ENCODE data around the gene NLRC3. TPM values are rescaled to one million over a fixed set of nuclear protein-coding genes. Genes with fewer than 3 reads are reported as not detected.
A peak's percentile ranks its signal among the peaks of the same experiment; 100 is the strongest.

The NLRC3 gene, protein sequence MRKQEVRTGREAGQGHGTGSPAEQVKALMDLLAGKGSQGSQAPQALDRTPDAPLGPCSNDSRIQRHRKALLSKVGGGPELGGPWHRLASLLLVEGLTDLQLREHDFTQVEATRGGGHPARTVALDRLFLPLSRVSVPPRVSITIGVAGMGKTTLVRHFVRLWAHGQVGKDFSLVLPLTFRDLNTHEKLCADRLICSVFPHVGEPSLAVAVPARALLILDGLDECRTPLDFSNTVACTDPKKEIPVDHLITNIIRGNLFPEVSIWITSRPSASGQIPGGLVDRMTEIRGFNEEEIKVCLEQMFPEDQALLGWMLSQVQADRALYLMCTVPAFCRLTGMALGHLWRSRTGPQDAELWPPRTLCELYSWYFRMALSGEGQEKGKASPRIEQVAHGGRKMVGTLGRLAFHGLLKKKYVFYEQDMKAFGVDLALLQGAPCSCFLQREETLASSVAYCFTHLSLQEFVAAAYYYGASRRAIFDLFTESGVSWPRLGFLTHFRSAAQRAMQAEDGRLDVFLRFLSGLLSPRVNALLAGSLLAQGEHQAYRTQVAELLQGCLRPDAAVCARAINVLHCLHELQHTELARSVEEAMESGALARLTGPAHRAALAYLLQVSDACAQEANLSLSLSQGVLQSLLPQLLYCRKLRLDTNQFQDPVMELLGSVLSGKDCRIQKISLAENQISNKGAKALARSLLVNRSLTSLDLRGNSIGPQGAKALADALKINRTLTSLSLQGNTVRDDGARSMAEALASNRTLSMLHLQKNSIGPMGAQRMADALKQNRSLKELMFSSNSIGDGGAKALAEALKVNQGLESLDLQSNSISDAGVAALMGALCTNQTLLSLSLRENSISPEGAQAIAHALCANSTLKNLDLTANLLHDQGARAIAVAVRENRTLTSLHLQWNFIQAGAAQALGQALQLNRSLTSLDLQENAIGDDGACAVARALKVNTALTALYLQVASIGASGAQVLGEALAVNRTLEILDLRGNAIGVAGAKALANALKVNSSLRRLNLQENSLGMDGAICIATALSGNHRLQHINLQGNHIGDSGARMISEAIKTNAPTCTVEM
- total RNA-seq, result 10 to 100 TPM; 25.9 to 28.4 TPM

DNA sequence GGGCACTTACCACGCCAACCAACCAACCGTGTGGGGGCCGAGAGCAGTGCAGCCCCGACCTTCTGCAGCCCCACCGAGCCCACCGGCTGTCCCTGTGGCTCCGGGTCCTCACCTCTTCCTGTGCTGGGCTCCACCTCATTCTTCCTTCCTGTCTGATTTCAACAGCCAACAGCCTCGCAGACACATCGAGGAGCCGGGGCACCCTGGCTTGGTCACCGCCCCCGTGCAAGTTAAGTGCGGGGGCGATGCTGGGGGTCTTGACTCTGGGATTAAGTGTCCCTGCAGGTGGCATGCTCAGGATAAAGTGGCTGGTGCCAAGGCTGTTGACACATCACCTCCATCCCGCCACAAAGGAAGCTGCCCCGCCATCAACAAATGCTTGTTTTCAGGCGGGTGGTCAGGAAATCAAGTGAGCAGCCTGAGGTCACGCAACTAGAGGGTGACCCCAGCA, at the start of gene NLRC3:
Gene NLRC3 (minus strand): TSS at position 102 of the 451 bp plus-strand sequence. CDS start 12,367 bp downstream, outside the sequence.
- POLR2A ChIA-PET, result interaction anchor here (1.0 to 1.3 kb wide), 2 partner anchors 9 to 34 kb away, joined by 3 to 4 read pairs; partner anchors contain the start of gene SLX4
- no peaks in the 10 kb centered on the region for H3K9me3 Mint-ChIP-seq
- intact Hi-C loops (cut with micrococcal nuclease), result loop anchor here (5.0 to 10.0 kb wide), 3 partner anchors 50 to 73 kb away; partner anchors contain the start of gene CLUAP1
- peak within 1 kb of the TSS; percentile 99 for H3K4me3 Mint-ChIP-seq
- peaks cover 38% of the 10 kb centered on the region for H3K4me1 Mint-ChIP-seq (ENCODE audit: low read depth)
- peak; percentile 65 for DNase-seq
- CTCF ChIA-PET, result no interaction called here
- H3K27me3 Mint-ChIP-seq, result no peaks in the 10 kb centered on the region
- peaks cover 8% of the 10 kb centered on the region for H3K36me3 Mint-ChIP-seq
- H3K27ac Mint-ChIP-seq, result peak within 1 kb of the TSS; percentile 96

DNA sequence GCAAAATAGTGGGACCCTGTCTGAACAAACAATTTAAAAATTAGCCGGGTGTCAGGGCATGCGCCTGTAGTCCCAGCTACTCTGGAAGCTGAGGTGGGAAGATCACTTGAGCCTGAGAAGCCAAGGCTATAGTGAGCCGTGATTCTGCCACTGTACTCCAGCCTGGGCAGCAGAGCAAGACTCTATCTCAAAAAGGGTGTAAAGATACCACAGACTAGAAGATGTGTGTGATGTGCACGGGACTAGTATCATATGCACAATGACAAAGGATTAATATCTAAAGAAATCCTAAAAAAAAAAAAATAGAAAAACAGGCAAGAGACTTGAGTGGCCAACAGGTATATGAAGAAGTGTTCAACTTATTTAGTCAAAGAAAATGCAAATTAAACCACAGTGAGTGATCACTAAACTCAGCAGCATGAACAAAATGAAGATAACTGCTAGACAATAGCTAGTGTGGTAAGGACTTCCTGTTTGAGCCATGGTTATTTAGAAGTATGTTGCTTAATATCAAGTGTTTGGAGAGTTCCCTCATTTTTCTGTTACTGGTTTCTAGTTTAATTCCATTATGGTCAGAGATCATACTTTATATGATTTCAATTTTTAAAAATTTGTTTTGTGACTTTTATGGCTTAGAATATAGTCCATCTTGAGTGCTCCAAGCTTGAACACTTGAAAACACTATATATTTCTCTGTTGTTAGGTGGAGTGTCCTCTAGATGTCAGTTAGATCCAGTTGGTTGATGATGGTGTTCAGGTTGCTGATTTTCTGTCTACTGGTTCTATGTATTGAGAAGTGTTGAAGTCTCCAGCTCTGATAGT, 48.9 kb upstream of the NLRC3 start:
- peak overlapping the region; percentile 83 for H3K27ac Mint-ChIP-seq
- no peak overlapping the region for H3K4me3 Mint-ChIP-seq
- peaks cover 25% of the 10 kb centered on the region for H3K4me1 Mint-ChIP-seq (ENCODE audit: low read depth)
- POLR2A ChIA-PET, result no interaction called here
- CTCF ChIA-PET, result no interaction called here
- H3K27me3 Mint-ChIP-seq, result no peaks in the 10 kb centered on the region
- no peaks in the 10 kb centered on the region for H3K9me3 Mint-ChIP-seq
- no peak for DNase-seq
- H3K36me3 Mint-ChIP-seq, result no peaks in the 10 kb centered on the region
- intact Hi-C loops (cut with micrococcal nuclease), result loop anchor here (2.0 to 5.0 kb wide), 2 partner anchors 15 to 49 kb away; partner anchors contain the start of genes NLRC3 and SLX4

DNA sequence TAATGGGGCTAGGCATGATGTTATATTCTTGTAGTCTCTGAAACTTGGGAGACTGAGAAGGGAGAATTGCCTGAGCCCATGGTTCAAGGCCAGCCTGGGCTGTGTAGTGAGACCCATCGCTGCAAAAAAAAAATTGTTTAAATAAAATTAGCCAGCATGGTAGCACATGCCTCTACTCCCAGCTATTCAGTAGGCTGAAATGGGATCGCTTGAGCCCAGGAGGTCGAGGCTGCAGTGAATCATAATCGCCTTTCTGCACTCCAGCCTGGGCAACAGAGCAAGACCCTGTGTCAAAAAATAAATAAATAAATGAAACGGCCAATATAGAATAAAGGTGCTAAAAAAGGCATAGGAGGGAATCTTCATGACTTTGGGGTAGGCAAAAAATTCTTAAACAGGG, 48.1 kb upstream of the NLRC3 start:
- CTCF ChIA-PET, result no interaction called here
- no peaks in the 10 kb centered on the region for H3K9me3 Mint-ChIP-seq
- peaks cover 25% of the 10 kb centered on the region for H3K4me1 Mint-ChIP-seq (ENCODE audit: low read depth)
- POLR2A ChIA-PET, result no interaction called here
- no peak for DNase-seq
- intact Hi-C loops (cut with micrococcal nuclease), result loop anchor here (5.0 kb wide), 1 partner anchor 48 kb away; the partner anchor contains the start of gene NLRC3
- no peaks in the 10 kb centered on the region for H3K27me3 Mint-ChIP-seq
- no peak overlapping the region for H3K4me3 Mint-ChIP-seq
- peak overlapping the region; percentile 83 for H3K27ac Mint-ChIP-seq
- H3K36me3 Mint-ChIP-seq, result no peaks in the 10 kb centered on the region

DNA sequence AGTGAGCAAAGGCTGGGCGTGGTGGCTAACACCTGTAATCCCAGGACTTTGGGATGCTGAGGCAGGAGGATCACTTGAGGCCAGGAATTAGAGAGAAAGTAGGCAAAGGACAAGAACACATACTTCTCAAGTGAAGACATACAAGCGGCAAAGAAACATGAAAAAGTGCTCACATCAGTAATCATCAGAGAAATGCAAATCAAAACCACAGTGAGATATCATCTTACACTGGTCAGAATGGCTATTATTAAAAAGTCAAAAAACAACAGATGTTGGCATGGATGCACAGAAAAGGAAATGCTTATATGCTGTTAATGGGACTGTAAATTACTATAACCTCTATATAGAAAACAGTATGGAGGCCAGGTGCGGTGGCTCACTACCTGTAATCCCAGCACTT, 46.4 kb upstream of the NLRC3 start:
- intact Hi-C loops (cut with micrococcal nuclease), result no loop called here
- ChIA-PET POLR2A (no interaction called here), CTCF (no interaction called here)
- DNase-seq, result no peak
- Mint-ChIP-seq H3K4me1 (ENCODE audit: low read depth) (peaks cover 27% of the 10 kb centered on the region), H3K27me3 (no peaks in the 10 kb centered on the region), H3K9me3 (no peaks in the 10 kb centered on the region), H3K27ac (no peak overlapping the region), H3K4me3 (no peak overlapping the region), H3K36me3 (no peaks in the 10 kb centered on the region)

DNA sequence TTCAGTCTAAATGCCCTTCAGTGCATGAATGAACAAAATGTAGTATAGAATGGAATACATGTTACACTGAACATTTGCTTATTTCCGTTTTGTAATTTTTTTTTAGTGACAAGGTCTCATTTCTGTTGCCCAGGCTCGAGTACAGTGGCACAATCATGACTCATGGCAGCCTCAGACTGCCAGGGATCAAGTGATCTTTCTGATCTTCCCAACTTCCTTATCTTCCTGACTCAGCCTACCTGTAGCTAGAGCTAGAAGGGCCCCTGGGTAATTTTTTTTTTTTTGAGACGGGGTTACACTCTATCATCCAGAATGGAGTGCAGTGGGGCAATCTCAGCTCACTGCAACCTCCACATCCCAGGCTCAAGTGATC, 41.6 kb upstream of the NLRC3 start:
- no peaks in the 10 kb centered on the region for H3K9me3 Mint-ChIP-seq
- H3K27ac Mint-ChIP-seq, result no peak overlapping the region
- peaks cover 30% of the 10 kb centered on the region for H3K4me1 Mint-ChIP-seq (ENCODE audit: low read depth)
- no peak for DNase-seq
- no peaks in the 10 kb centered on the region for H3K27me3 Mint-ChIP-seq
- POLR2A ChIA-PET, result no interaction called here
- no peak overlapping the region for H3K4me3 Mint-ChIP-seq
- CTCF ChIA-PET, result interaction anchor here (1.2 kb wide), 1 partner anchor 35 kb away, joined by 3 read pairs; no protein-coding TSS in a partner anchor
- intact Hi-C loops (cut with micrococcal nuclease), result no loop called here
- peaks cover 10% of the 10 kb centered on the region for H3K36me3 Mint-ChIP-seq

DNA sequence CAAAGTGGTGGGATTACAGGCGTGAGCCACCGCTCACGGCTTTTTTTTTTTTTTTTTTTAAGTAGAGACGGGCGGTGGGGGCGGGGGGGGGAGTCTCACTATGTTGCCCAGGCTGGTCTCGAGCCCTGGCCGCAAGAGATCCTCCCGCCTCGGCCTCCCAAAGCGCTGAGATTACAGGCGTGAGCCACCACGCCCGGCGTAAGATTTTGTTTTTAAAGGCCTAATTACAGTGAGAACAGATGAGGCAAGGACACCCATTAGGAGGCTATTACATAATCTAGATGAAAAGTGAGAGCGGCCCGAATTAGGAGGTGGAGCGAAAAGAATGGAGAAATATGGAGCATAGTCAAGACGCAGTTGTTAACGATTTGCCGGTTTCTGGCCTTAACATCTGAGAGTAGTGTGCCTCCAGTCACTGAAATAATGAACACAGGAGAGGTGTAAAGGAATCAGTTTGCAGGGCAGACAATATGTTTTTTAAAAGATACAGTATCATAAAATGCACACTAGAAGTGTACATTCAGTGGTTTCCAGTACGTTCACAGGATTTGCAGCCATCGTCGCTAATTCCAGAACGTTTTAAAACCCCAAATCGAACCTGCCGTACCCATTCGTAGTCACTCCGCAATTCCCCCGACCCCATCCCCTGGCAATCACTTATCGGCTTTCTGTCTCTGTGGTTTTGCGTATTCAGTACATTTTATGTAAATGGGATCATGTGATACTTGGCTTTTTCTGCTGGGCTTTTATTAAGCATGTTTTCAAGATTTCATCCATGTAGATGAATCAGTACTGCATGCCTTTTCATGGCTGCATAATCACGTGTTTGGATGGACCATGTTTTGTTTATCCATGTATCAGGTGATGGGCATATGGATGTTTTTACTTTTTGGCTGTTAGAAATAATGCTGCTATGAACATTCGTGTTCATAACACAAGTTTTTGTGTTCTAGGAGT, 35.6 kb upstream of the NLRC3 start:
- Mint-ChIP-seq H3K4me1 (ENCODE audit: low read depth) (peaks cover 46% of the 10 kb centered on the region), H3K36me3 (peaks cover 26% of the 10 kb centered on the region)

DNA sequence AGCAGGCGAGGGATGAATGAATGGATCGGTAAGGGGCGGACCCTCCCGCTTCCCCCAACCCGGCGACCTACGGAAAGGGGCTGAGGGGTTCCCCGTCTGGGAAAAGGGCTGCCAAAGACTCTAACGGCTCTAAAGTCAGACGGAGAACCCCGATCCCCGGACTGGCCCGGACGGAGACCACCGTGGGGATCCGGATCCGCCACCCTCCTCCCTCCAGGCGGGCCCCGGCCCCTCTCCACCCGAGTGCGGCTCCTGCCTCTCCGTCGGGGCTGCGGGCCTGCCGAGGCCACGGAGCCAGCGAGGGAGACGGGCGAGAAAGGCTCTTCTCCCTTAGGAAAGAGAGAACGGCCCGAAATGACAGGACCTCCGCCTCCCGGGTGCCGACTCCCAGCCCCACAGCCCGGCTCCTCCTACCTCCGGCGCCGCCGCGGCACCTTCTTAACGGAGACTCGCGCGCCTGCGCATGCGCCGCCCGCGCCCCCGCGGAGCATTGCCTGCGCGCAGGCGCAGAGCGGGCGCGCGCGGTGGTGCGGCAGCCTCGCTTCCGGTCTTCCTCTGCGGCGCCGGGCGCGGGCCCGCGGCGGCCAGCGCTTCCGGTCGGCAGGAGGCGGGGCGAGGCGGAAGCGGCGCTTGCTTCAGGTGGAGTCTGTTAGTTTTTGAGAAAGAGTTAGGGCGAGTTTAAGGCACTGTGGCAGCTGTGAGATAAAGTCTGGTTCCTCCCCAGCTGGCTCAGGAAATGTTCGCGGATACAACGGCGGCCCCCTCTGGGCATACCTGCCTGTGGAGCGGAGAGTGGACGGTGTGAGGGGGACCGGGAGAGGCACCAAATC, 34.2 kb upstream of the NLRC3 start, which contains the start of gene SLX4:
Gene SLX4 (minus strand): TSS at position 461 of the 830 bp plus-strand sequence. CDS start 2,642 bp downstream, outside the sequence.
- H3K4me3 Mint-ChIP-seq, result peak within 1 kb of the TSS; percentile 95
- peak; percentile 94 for DNase-seq
- H3K9me3 Mint-ChIP-seq, result no peaks in the 10 kb centered on the region
- peak within 1 kb of the TSS; percentile 89 for H3K27ac Mint-ChIP-seq
- no peaks in the 10 kb centered on the region for H3K27me3 Mint-ChIP-seq
- peaks cover 27% of the 10 kb centered on the region for H3K36me3 Mint-ChIP-seq
- ChIA-PET CTCF (interaction anchor here (0.9 kb wide), 1 partner anchor 11 kb away, joined by 5 read pairs; no protein-coding TSS in a partner anchor), POLR2A (interaction anchor here (0.9 to 1.3 kb wide), 2 partner anchors 33 to 88 kb away, joined by 3 to 4 read pairs; no protein-coding TSS in a partner anchor)
- peaks cover 43% of the 10 kb centered on the region for H3K4me1 Mint-ChIP-seq (ENCODE audit: low read depth)
- intact Hi-C loops (cut with micrococcal nuclease), result loop anchor here (1.0 to 2.0 kb wide), 4 partner anchors 15 to 328 kb away; partner anchors contain the start of gene ZNF263

More for the DNA sequence above, 35.6 kb upstream of the NLRC3 start:
- Mint-ChIP-seq H3K9me3 (no peaks in the 10 kb centered on the region), H3K4me3 (peak overlapping the region; percentile 95), H3K27me3 (no peaks in the 10 kb centered on the region), H3K27ac (peak overlapping the region; percentile 36)
- CTCF ChIA-PET, result interaction anchor here (0.6 to 0.9 kb wide), 2 partner anchors 10 to 503 kb away, joined by 3 to 5 read pairs; no protein-coding TSS in a partner anchor
- no peak for DNase-seq
- POLR2A ChIA-PET, result interaction anchor here (0.7 to 1.3 kb wide), 2 partner anchors 89 to 634 kb away, joined by 3 read pairs; no protein-coding TSS in a partner anchor
- intact Hi-C loops (cut with micrococcal nuclease), result no loop called here

DNA sequence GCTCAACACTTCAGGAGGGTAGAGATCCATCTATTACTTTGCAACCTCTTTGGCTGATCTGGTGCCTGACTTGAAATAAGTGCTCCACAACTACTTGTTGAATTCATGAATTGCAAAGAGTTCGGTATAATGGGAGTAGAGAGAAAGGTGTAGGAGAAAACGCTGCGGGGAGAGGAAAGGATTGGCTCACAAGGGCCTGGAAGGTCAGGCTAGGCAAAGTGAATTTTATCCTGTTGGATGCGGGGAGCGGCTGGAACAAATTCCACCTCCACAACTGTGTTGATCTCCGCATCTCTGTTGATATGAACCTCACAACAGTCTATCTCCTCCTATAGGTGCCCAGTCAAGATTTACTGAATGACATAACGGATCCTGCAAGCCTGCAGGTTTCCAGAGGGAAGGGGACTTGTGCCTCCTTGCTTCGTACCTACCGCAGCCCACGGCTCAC, 33.5 kb upstream of the NLRC3 start:
- Mint-ChIP-seq H3K4me1 (ENCODE audit: low read depth) (peaks cover 40% of the 10 kb centered on the region), H3K36me3 (peaks cover 27% of the 10 kb centered on the region), H3K27ac (peak overlapping the region; percentile 29), H3K9me3 (no peaks in the 10 kb centered on the region), H3K4me3 (peak overlapping the region; percentile 95), H3K27me3 (no peaks in the 10 kb centered on the region)
- CTCF ChIA-PET, result no interaction called here
- POLR2A ChIA-PET, result no interaction called here
- peak; percentile 10 for DNase-seq
- intact Hi-C loops (cut with micrococcal nuclease), result loop anchor here (1.0 to 2.0 kb wide), 4 partner anchors 16 to 327 kb away; partner anchors contain the start of gene ZNF263

DNA sequence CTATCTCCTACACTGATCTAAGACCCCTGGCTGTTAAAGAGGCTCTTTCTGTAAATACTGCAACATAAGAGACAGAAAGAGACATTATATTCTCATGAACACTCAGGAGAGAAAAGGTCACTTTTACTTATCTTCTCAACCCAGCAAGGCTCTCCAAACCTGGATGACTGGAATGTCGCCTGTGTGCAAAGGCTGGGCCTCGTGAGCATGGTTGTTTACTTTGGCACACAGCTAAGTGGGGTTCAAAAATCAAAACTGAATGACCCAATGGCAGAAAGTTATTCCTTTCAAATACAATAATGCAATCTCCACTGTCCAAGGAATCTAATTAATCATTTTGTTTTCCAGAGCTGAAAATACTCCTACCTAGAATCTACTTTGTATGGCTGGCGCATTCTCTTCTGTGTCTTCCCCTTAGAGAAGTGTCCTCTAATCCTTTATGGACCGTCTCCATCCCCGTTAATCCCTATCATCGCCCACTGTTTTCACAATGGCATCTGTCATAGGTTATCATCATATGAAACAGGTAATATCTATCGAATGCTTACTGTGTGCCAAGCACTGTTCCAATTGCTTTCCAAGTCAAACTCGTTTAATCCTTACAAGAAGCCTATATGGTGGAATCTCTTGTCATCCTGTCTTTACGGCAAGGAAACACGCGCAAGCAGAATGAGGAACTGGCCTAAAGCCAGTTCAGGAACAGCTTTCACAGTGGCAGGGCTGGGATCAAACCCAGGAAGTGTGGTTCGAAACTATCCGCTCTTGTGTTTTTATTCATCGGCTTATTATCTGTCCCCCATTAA, 32.9 kb upstream of the NLRC3 start:
- POLR2A ChIA-PET, result interaction anchor here (0.9 kb wide), 1 partner anchor 35 kb away, joined by 3 read pairs; no protein-coding TSS in a partner anchor
- peaks cover 24% of the 10 kb centered on the region for H3K36me3 Mint-ChIP-seq
- H3K4me3 Mint-ChIP-seq, result peak overlapping the region; percentile 95
- H3K27ac Mint-ChIP-seq, result peak overlapping the region; percentile 29
- intact Hi-C loops (cut with micrococcal nuclease), result loop anchor here (2.0 kb wide), 1 partner anchor 17 kb away; no protein-coding TSS in a partner anchor
- H3K27me3 Mint-ChIP-seq, result no peaks in the 10 kb centered on the region
- DNase-seq, result no peak
- no peaks in the 10 kb centered on the region for H3K9me3 Mint-ChIP-seq
- peaks cover 35% of the 10 kb centered on the region for H3K4me1 Mint-ChIP-seq (ENCODE audit: low read depth)
- CTCF ChIA-PET, result no interaction called here
